Stimulated activated CD4-positive, alpha-beta T cell treated with anti-CD3 and anti-CD28 coated beads, Interleukin-4, amount 100 ng/mL, for 48 hours (primary cell): Measurements from ENCODE around the gene DCLK1.
"Not testable (repeated sequence)": the region's sequence is repeated elsewhere in the genome, so short reads cannot be mapped to it uniquely, and the experiment has no call there.

Source experiments
- DNase-seq, 2 donors: peaks; one replicate each; pipeline ENCODE4 v3.0.0-alpha.2; 2020; ENCODE audit warnings: low read depth in 2 of 2

DCLK1 gene

DNA sequence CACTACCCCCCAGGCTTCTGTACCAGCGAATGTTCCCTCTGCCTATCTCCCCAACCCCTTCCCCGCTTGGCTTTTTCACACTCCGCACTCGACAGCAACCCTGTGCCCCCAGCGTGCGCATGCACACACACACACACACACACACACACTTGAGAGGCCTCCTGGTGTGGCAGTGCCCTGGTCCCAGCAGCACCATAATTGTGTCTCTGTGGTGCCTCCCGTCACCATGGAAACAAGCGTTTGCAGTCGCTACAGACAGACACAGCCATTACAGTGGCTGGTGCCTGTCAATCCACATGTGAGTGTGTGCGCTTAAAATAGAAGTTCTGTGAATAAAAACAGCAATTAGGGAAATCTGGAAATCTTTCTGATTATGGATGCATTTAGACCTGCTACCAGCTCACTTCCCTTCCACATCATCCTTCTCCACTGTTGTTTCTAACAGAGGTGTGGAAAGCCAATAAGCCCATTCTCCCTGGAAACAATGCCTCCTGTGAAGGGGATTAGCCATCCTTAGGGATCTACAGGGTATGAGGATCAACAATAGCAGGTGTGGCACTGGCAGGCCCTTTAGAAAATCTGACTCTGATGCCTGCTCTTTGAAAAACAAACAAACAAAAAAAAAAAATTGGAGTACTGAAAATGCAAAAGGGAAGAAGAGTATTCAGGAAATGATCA, 146.3 kb downstream of the DCLK1 start:
- no peak for DNase-seq

DNA sequence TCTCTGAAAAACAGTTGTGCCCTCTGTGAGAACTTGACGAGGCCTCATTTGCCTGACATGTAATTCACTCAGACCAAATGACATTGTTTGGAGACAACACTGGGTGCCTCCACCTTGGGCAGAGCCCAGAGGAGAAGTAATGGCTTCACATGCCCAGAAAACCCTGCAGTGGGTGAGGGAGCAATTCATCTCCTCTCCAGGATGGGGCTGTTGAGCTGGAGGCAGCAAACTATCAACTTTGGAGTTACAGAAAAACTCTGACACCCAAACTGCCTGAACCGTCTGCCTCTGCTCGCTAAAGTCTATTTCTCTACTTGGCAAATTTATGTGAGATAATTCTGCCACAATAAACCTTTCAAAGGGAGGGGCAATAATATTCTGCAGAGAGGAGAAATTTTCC, 146.9 kb downstream of the DCLK1 start:
- no peak for DNase-seq

DNA sequence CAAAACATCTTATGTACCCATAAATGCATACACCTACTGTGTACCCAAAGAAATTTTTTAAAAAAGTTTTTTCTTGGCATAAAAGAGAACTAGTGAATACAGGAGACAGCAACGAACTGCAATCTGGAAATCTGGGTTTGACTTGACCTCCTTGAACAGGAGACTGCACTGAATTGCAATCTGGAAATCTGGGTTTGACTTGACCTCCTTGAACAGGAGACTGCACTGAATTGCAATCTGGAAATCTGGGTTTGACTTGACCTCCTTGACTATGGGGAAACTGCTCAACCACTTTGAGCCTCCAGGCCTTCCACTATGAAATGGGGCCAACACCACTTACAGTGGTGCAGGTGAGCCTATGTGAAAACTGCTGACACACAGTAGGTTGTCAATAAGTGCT, 147.5 kb downstream of the DCLK1 start:
- DNase-seq = not testable (repeated sequence)

DNA sequence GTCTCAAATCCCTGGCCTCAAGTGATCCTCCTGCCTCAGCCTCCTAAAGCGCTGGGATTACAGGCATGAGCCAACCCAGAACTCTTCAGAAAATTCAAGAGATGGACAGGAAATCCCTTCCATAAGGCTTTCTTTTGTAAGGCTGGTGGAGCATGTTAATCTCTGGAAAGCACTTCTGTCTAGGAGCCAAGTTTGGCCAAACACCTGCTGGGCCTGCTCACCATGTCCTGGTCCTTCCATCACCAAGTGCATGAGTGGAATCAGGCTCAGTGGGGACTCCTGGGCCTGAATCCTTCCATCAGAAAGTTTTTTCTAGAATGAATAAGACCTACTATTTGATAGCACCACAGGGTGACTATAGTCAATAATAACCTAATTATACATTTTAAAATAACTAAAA, 148.0 kb downstream of the DCLK1 start:
- no peak for DNase-seq

DNA sequence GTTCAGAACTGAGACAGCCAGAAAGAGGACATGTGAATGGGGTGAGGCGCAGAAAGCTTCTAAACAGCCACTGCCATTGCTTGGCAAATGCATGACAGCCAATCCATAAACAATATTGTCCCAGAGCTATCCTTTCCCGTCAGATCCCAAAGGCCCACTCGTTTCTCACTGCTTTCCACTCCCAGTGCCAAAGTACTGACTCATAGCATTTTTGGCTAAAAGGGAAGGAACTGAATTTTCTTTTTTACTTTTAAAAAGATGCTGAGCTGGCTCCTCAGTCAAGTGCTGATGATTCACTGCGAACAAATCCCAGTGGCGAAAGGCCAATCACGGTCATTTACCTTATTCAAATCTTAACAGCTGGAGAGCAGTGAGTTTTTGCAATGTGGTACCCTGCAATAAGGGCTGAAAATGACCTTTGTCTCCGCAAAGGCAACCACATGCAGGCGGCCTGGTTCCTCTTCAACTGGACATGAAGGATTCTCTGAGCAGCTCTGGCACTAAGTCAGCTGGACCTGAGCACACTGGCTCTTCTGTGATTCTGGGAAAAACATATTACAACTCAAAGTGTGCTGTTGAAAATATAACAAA, 151.7 kb downstream of the DCLK1 start:
- DNase-seq = no peak

DNA sequence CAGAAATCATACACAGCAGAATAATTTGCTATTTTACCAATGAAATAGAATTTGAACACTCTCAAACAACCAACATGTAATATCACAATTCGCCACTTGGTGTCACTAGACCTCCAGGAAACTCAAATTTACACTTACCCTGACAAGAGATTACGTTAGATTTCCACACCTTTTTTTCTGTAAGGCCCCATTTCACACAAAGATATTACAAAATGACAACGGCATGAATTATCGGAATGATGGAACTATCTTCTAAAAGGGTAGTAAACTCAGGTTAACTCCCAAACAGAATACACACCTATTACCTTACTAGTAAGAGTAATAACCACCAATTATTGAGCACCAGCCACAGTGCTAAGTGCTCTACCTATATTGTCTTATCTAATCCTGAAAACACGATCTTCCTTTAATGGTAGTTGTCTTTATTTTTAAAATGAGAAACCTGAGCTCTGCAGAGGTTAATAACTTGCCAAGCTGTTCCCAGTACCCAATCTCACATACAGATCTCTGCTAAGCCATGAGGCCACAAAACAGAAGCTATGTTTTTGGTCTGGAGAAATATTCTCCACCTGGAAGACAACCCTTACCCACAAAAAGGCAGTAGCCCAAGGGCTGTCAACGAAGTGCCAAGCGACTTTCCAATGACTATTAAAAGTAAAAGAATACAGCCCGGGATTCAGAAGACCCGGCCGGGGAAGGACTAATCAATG, 152.4 kb downstream of the DCLK1 start:
- peak in 1 of 2 donors; percentile 1 for DNase-seq

GRCh38 chr13:35977060-35977459, 154.1 kb downstream of the DCLK1 start:
- no peak for DNase-seq

- DNase-seq = no peak
These were observed 155.1 kb downstream of the DCLK1 start for GRCh38 chr13:35976126-35976525.

GRCh38 chr13:35966951-35967350, 164.2 kb downstream of the DCLK1 start:
- DNase-seq = not testable (repeated sequence)

- DNase-seq = no peak
These were observed 165.2 kb downstream of the DCLK1 start for GRCh38 chr13:35966024-35966423.

GRCh38 chr13:35965226-35965927, 165.8 kb downstream of the DCLK1 start:
- DNase-seq = no peak

GRCh38 chr13:35964863-35965180, 166.4 kb downstream of the DCLK1 start:
- no peak for DNase-seq

- no peak for DNase-seq
These were observed 166.9 kb downstream of the DCLK1 start for GRCh38 chr13:35964011-35964862.

- no peak for DNase-seq
These were observed 169.5 kb downstream of the DCLK1 start for GRCh38 chr13:35961461-35962220.

- no peak for DNase-seq
These were observed 170.2 kb downstream of the DCLK1 start for GRCh38 chr13:35961002-35961401.

DNA sequence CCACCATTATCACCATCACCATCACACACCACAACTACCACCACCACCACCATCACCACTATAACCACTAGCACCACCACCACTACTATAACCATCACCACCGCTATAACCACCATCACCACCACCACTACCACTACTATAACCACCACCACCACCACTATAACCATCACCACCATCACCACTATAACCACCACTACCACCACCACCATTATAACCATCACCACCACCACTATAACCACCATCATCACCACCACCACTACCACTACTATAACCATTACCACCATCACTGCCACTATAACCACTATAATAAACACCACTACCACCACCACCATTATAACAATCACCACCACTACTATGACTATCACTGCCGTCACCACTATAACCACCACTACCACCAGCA, 173.2 kb downstream of the DCLK1 start:
- no peak for DNase-seq

- DNase-seq = no peak
These were observed 173.9 kb downstream of the DCLK1 start for GRCh38 chr13:35957241-35957731.

DNA sequence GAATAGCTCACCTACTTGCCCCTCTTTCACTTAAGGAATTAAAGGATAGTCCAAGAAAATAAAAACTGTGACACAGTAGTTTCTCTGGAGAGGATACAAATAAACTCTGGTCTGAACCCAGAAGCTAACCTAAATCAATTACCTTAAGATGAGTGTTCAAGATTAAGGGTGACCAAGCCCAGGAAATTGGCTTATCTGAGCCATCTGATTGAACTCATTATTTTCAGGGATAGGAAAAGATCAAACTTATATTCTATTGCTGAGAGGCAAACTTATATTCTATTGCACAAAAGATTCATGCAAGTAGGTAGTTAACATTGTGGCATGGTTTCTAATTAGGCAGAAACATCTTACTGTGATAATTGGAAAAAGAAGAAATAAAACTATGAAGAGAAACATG, 175.1 kb downstream of the DCLK1 start:
- no peak for DNase-seq

DNA sequence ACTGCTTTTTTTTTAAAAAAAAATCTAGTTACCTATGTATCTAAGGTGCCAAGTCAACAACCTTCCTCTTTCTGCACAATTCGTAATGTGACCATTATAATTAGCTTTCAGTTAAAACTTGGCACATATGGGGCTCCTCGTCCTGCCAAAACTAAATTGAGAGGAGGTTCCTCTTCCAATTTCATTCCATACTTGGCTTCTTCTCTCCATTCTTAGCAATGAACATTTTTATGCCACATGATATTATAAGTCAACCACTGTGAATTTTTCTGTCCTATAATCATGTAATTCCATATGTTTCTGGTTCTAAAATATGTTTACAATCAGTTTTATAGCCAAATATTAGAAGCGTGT, 177.0 kb downstream of the DCLK1 start:
- DNase-seq = no peak

DNA sequence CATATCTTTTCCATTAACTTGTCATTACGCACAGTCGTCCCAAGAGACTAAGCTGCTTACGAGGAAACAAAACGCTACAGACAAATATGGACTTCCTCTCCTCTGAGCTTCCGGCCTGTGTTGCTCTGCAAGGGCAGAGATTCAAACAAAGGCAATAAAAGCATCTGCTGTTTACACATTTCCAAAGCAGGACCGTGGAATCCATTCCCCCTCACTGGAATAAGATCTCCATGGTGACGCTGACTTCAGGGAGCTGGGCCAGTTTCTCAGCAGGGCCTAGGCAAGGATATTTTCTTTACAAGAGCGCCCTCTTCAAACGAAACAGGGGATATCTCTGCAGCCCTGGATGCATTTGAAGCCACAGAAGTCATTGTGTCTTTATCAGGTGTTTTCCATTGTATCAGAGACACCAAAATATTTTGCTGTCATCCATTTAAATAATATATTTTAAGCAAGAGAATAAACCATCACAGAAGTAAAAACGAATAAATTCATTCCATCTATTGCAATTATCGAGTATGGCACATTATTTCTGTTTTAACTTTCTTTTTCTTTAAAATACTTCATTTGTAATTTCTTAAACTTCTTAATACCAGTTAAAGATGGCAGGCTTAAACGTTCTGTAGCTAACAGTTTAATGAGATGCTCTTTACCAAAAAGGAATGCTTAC, 177.5 kb downstream of the DCLK1 start:
- no peak for DNase-seq
